CD4-positive, alpha-beta T cell treated with Interleukin-4 for 4 hours (primary cell): Measurements from ENCODE around the gene PTPRD.
"Not testable (repeated sequence)": the region's sequence is repeated elsewhere in the genome, so short reads cannot be mapped to it uniquely, and the experiment has no call there.

Source experiments
- DNase-seq: peaks from one replicate; pipeline ENCODE4 v3.0.0-alpha.2; 2020

PTPRD gene

DNA sequence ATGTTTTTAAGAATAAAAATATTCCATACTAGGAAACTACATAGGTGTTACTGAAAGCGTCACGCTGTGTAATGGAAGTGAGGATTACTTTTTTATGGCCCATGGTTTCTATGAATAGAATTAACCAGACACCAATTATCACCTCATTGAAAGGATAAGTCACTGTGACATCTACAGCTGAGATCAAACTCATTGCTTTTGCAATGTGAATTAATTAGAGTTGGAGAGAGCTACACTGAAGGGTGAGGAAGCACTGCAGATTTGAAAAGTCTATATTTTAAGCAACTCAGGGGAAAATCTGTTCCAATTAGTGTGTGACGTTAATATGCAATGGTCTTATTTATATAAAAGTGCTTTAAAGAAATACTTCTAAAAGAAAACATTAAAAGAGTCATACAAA, 1513.2 kb downstream of the PTPRD start:
- DNase-seq = no peak

DNA sequence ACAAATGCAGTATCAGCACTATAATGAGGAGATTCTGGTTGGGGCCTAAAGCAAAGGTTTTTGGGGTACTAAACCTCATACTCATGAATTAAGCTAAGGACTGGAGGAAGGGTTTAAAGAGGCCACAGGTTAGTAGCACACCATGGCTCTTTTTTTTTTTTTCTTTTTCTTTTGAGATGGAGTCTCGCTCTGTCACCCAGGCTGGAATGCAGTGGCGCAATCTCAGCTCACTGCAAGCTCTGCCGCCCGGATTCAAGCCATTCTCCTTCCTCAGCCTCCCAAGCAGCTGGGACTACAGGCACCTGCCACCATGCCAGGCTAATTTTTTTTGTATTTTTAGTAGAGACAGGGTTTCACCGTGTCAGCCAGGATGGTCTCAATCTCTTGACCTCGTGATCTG, 1515.5 kb downstream of the PTPRD start:
- not testable (repeated sequence) for DNase-seq

DNA sequence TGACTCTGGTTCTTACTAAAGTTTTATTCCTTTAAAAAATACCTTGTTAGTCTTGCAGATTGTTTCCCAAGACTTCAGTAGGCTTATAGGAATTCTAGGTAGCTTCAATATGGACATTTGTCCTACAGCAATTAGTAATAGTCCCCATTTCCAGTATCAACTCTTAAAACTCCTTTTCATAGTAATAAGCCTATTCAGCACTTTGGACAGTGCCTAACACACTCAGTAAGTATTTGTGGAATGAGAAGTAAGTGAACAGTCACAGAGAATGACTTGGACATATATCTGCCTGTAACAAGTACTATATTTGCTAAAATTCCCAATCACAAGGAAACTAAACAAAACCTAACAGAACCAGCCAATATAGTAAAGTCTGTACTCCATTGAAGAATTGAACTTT, 1521.4 kb downstream of the PTPRD start:
- DNase-seq = no peak

DNA sequence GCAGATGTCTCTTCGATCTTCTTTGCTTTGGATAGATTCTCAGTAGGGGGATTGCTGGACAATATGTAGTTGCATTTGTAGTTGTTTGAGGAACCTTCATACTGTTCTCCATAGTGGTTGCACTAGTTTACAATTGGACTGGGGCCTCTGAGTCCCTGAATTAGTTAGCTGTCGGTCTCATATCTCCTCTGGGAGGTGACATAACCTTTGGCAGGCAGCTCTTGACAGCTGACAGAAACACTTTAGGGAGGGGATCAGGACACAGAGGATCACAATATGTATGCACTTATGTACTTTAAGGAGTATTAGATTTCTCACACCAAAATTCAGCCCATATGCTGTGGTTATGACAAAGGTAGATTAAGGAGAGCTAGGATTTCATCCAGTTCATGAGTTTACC, 1533.3 kb downstream of the PTPRD start:
- DNase-seq = no peak

DNA sequence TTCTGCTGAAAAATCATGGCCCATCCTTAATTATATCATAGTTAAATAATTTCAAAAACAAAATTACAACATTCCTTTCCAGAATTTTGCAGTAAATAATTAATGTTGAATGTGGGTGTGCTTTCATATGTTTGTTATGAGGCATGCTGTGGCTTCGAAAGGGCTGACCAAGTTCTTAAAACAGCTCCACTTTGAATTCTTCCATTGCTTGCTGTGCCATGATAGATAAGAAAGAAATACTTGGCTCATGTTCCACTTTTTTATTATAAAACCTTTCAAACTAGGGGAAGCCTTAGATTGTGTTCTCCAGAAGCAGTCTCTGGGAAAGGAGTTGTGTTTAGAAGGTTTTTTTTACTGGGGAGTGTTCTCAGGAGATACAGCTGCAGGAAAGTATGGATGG, 1534.5 kb downstream of the PTPRD start:
- no peak for DNase-seq

DNA sequence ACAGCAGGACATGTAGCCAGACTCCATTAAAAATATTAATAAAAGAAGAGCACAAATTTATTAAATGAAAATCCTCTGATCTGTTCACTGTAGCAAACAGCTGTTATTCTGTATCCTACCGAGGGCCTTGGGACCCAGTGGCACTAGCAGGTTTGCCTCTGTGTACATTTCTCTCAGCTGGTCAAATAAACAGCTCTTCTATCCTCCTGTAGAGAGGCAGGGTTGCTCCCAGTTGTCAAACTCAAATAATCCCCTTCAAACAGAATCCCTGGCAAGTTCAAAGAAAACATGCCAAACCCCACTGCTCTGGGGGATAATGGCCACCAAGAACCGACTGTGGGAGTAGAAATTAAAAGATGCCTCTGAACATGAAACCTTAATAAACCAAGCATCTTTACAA, 1551.2 kb downstream of the PTPRD start:
- no peak for DNase-seq

DNA sequence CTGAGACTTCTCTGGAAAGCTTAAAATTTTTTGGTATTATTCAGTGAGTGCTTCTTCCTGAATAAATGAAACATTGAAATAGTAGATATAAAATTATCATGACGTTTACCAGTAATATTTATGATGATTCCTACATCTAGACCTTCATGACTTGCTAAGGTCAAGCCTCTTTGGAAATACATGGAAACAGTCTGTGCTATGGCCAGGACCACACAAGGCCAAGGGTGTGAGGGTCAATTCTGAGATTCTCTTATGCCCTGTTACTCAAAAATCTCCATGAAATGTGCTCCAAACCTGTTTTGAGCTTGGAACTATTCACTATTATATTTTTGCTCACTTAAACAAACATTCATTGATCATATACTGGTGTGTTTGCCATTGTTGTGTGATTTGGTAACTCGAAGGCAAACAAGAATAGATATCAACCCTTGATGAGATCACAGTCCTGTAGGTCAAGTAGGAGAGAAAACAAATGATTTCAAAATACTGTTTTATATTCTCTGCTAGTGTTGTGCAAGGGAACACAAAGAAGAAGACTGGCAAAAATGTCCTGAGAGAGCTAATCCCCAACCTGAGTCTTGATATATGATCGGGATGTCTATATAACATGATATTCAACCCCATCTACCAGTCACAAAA, 1558.3 kb downstream of the PTPRD start:
- DNase-seq = no peak

DNA sequence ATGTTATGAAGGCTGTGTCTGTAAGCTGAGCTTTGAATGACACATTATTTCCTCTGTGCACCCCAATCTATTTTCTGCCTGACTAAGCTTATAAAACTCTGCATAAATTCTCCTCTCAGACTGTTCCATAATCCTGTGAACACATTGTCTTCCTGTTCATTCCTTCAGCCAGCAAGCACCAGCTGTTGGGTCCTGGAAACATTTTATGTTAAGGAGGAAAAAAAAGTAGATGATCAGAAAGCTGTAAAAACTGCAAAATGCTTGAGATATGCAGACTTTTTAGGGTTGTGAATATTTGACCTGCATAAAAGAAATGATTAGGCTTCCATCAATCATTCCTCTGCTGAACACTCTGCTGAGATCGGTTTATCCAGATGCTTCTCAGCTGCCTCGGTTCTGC, 1567.2 kb downstream of the PTPRD start:
- no peak for DNase-seq

DNA sequence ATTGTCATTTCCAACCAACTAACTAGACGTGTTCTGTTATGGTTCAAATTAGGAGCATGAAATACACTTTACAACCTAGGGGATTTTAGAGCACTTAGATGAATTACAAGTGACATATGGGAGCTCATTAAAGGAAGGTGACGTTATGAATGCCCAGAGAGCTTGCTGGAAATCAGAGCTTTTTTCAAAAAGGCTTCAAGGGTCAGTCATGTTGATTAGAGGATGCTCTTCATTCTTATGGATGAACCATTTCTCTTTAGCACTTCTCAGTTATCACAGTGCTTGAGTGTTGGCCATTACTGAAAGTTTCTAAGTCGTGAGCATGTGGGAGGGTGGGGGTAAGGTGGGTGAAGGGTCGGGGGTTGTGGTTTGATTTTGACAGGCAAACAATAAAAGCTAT, 1567.7 kb downstream of the PTPRD start:
- DNase-seq = no peak

DNA sequence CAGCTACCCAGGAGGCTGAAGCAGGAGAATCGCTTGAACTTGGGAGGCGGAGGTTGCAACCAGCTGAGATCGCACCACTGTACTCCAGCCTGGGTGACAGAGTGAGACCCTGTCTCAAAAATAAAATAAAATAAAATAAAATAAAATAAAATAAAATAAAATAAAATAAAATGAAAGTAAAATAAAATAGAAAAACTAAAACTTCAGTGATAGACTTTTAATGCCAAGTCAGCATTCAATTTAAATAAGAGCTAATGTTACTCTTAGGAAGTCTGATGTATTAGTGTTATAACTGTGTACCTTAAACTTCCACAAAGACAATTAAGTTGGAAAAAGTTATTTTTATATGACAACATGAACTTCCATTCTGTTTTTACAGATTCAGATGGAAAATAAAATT, 1569.0 kb downstream of the PTPRD start:
- not testable (repeated sequence) for DNase-seq

DNA sequence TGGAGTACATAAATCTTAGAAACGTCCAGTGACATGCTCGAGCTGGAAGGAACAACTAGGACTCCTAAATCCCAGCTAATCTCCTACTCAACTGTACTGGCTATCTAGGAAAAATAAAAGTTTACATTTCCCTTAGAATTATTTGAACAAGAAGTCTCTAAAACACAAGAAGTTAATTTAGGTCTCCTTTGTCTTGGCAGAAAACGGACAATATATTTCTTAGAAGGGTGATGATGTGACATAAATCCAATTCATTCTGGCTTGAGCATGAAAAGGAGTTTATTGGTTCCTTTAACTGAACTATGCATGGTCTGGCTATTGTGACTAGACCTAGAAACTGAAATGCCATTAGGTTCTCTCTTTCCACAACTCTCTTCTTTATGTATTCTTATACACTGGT, 1571.0 kb downstream of the PTPRD start:
- DNase-seq = no peak

DNA sequence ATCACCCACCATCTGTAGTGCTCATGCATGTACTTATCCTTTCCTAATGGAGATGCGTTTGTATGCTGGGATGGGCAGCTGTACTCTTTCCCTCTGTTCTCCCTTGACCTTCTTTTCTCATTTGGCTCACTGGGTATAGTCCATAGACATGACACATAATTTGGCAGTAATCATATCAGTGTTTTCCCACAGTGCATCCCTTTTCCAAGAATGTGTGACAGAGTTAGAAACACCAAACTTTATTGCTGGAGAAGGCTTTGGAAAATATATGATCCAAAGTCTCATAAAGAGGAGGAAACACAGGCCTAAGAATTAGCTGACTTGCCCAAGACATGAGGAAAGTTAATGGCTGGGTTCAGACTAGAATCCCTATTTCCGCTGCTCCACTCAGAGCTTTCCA, 1579.8 kb downstream of the PTPRD start:
- DNase-seq = no peak

DNA sequence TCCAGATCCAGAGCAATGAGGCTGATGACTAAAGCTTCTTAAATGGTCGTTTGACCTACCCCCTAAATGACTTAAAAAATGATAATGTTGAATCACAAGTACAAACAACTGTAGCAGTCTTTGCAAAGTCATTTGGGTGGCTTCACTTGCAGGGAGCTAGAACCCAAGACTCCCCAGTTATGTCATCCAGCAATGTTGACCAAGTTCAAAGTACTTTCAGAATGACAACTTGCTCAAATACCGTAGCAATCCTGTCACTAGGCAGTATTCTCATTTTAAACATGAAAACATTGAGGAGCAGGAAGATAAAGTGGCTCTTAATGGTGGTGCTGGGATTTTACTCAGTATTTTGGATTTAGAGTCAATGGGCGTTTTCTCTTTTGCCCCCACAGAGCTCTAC, 1596.2 kb downstream of the PTPRD start:
- DNase-seq = no peak

DNA sequence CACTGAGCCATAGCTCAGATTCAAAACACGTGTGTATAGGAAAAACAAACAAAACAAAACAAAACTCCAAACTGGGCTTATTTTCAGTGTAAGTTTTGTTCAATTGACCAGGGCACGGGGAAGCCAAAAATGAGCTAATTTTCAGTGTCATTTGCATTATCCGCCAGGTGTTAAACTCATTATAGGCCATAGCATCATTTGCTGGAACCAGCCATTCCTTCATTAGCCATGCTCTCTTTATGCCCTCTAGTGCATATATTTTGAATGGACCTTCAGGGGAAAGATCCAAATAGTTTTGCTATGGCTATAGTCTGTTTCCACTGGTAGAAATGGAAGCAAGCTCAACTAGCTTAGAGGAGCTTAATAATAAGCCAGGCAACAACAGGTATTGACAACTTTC, 1608.0 kb downstream of the PTPRD start:
- no peak for DNase-seq

DNA sequence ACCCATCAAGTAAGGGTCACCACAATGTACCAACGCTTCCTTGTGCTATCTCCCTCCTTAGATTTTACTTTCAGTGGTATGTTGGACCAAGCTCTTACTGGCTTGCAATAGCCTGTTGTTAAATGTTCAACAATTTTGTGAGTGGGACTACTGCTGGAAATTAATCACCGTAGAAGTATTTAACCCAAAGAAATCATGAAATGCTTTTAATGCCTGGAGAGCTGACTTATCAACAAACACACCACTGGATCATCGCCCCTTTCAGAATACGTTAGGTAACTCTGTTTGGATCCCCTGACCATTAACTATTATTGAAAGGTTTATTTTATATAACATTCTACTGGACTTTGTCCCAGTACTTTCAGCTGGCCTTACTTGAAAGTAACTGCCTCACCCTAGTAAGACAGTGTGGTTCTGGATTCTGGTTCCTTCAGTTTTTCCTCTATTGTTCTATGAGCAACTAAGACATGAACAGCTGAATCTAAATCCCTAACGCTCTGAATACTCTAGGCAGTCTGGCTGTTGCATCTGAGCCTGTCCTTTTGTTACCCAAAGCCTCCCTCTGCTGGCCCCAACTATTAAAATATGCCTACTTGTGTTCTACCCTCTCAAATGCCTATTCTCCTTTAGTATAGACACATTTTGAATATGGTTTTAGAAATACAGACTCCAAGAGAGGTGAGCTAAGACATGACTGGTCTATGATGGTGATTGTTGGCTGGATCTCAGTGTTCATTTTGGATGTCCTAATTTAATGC, 1609.8 kb downstream of the PTPRD start:
- DNase-seq = no peak

DNA sequence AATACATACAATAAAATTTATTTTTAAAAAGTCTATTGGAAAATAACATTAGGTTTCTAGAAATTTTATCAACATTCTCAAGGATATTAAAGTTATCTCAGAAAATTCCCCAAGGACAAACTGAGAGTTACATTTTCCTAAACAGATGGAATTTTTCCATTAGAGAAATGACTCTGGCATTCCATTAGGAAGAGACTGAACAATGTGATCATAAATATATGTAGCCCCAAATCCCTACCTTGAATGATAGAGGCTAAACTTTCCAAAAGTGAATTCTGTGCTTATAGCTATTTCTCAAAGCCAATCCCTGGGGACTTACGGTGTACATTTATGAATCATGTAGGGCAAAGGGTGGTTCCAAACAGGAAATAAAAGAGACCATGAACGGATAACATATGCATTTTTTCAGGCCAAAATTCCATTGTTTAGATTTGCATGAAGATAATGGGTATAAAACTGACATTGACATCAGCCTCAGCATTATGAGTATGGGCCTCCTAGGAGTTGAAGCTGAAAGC, 1632.2 kb downstream of the PTPRD start:
- no peak for DNase-seq

DNA sequence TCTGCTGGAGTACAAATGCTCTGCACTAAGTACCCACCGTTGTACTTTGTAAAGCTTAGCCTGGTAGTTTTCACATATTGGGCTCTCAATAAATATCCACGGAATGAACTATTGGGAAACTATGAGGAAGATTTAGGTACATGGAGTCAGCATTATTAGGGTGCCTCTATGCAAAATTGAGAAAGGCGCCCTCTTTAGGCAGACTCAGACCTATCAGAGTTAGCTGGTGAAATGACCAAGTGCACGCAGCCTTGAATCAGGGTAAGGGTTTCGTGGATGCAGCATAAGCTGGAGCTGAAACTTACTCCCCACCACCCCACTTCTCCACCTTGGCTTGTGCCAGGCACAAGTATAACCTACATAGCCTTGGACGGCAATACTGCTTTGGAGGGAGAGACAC, 1634.5 kb downstream of the PTPRD start:
- no peak for DNase-seq

DNA sequence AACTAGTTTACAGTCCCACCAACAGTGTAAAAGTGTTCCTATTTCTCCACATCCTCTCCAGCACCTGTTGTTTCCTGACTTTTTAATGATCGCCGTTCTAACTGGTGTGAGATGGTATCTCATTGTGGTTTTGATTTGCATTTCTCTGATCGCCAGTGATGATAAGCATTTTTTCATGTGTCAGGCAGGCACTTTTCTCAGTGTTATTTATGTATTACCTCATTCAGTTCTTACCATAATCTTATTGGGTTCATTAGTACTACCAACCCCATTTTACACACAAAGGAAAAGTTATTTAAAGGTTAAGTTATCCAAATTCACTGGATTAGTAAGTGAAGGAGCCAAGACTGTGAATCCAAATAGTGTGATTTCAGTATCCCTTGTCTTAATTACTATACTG, 1644.5 kb downstream of the PTPRD start:
- not testable (repeated sequence) for DNase-seq

DNA sequence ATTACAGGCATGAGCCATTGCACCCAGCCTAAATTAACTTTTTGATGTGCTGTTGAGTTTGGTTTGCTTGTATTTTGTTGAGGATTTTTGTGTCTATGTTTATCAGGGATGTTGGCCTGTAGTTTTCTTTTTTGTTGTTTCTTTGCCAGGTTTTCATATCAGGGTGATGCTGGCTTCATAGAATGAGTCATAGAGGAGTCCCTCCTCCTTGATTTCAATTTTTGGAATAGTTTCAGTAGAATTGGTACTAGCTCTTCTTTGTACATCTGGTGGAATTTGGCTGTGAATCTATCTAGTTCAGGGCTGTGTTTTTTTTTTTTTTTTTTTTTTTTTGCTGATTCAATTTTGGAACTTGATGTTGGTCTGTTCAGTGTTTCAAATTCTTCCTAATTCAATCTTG, 1648.9 kb downstream of the PTPRD start:
- no peak for DNase-seq

DNA sequence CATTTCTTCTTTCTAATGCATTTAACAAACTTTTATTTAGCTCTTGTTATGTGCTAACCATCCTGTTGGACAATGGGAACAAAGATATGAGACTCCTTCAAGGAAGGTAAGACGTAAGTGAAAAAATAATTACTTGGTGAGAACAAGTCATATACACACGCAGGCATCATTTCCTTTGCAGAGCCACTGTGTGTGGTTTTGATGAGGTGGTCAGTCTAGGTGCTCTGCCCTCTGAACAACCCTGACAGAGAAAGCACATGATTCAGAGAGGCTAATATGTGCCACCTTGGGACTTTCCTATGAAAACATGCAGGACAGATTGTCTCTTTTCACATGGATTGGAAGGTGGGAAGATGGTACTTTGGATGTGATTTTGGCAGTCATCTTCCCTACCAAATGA, 1650.7 kb downstream of the PTPRD start:
- no peak for DNase-seq

DNA sequence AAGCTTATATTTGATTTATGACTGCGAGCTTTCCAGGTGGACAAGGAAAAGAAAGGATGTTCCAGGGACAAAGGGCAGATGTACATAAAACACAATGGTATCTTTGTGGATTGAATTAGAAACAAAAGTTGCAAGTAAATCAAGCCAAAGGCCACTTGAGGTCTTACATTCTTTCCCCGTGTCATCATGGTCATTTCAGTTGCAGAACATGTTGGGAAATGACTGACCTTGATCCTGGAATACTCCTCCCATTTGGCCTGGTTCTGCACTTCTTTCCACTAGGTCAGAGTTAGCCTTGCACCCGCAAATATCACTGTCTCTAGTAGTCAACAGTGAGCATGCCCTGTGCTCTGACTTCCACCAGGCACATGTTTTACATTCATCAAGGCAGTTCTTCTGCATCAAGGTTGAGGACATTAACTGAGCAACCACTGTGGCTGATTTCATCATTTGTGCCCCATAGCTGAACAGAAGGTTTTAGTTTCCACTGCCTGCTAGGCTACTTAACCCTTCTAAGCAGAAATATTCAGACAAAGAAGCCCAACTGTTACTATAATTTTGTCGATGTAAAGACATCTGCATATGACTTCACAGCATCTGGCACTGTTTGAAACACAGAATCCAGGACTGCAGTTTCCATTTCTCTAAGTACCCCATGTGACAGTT, 1651.5 kb downstream of the PTPRD start:
- no peak for DNase-seq

DNA sequence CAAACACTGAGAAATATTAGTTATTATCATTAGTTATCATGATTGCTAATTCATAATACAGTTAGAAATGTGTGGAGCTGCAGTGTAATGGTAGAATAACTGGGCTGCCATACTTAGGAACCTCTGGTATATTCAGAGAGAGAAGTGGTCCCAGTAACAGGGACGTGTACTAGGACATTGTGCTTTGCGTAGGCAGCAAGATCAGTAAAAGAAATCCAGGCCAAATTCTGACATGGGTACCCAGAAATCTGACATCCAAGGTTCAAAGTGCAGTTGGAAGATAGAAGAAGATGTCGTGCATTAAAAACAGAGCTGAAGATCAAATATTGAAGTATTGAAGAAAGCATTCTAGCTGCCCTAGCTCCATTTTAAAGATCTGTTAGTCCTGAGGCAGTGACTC, 1652.5 kb downstream of the PTPRD start:
- DNase-seq = no peak

DNA sequence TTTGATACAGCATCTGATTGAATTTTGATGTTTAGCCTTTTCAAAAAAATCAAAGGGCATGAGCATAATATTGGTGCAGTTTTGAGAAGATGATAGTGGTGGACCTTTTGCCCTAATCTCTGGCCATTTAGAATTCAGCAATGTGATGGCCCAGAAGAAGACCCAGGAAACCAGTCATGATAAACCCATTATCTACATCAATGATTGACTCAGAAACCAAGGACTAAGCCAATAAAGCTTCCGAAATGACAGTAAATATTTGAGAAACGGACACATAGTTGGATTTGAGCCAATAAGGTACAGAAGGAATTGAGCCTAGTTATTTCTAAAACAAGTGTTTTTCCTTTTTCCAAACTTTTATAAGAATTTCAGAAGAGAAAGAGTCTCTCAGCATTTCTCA, 1654.4 kb downstream of the PTPRD start:
- DNase-seq = no peak

DNA sequence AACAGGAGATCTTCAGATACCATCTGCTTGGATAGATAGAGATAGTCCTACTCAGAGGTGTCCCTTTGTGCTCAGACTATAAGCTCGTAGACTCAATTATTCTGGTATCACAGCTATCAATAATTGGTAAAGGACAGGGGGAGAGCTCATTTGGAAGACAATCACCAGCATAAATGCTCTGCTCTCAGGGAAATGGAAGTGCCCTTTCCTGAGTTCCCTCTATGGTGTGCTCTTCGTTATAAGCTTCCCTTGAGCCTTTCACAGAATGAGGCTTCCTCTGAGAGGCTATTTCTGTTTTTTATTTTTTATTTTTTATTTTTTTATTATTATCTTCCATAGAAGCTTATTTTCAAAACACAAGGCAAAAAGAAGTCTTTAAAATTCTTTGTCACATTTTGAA, 1657.5 kb downstream of the PTPRD start:
- DNase-seq = no peak
